ENCODE measurements around the gene TKT.
A peak's percentile ranks its signal among the peaks of the same experiment; 100 is the strongest.
"Not testable (repeated sequence)": the region's sequence is repeated elsewhere in the genome, so short reads cannot be mapped to it uniquely, and the experiment has no call there.

Gene TKT, protein sequence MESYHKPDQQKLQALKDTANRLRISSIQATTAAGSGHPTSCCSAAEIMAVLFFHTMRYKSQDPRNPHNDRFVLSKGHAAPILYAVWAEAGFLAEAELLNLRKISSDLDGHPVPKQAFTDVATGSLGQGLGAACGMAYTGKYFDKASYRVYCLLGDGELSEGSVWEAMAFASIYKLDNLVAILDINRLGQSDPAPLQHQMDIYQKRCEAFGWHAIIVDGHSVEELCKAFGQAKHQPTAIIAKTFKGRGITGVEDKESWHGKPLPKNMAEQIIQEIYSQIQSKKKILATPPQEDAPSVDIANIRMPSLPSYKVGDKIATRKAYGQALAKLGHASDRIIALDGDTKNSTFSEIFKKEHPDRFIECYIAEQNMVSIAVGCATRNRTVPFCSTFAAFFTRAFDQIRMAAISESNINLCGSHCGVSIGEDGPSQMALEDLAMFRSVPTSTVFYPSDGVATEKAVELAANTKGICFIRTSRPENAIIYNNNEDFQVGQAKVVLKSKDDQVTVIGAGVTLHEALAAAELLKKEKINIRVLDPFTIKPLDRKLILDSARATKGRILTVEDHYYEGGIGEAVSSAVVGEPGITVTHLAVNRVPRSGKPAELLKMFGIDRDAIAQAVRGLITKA

DNA sequence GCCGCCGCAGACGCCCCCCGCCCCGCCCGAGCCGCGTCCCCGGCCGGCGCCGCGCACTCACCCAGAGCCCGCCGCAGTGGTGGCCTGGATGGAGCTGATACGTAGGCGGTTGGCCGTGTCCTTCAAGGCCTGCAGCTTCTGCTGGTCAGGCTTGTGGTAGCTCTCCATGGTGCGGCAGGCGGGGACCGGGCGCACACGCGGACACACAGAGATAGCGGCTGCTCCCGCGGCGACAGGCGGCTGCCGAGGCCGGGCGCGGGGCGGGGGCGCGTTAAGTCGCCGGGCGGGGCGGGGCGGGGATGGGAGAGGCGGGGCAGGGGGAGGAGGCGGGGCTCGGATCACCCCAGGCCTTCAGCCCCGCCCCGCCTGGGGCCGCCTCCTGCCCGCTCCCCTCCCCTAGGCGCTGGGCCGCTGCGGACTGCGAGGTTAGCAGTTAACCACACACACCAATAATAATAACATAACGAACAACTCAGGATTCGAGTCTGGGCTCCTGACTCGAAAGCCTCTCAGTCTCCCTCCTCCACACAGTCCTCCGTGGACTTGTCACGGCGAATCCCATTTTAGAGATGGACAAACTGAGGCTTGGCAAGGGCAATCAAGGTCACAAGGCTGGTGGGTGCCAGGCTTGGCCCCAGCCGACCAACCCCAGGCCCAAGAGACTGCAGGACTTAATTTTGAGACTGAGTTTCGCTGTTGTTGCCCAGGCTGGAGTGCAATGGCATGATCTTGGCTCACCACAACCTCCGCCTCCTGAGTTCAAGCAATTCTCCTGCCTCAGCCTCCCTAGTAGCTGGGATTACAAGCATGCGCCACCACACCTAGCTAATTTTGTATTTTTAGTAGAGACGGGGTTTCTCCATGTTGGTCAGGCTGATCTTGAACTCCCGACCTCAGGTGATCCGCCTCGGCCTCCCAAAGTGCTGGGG, at the start of gene TKT:
TSS of gene TKT (minus strand) at position 248 of the 929 bp plus-strand sequence. CDS start at position 168, 80 bp downstream.
- DNase-seq: peak; percentile 89

DNA sequence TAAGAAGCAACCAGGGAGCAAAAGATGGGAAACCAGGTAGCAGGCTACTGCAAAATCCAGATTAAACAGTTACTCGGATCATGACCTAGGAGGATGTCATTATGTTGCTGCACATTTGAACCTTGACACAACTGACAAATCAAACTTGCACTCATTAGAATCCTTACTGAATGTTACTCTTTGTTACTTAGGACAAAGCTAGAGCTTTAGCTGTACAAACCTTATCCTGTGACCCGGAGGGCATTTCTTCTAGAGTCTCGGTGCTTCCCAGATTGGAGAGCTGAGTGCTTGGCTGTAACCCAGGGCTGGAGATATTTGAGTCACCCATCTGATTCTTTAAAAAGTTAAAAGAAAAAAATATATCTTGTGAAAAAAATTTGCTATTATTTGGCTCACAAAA, 48.1 kb upstream of the TKT start:
- DNase-seq: no peak

DNA sequence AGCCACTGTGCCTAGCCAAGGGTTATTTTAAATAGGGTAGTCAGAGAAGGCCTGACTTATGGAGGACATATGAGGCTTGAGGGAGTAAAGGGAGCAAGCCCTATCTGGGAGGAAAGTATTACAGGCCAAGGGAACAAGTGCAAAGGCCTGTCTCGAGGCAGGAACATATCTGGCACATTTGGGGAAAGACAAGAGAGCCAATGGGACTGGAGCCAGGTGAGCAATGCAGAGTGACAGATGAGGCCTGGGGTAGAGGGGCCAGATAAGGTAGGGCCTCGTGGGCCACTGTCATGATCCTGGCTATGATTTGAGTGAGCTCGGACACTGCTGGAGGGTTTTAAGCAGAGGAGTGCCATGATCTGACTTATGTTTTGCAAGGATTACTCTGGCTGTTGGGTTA, 47.7 kb upstream of the TKT start:
- no peak for DNase-seq

DNA sequence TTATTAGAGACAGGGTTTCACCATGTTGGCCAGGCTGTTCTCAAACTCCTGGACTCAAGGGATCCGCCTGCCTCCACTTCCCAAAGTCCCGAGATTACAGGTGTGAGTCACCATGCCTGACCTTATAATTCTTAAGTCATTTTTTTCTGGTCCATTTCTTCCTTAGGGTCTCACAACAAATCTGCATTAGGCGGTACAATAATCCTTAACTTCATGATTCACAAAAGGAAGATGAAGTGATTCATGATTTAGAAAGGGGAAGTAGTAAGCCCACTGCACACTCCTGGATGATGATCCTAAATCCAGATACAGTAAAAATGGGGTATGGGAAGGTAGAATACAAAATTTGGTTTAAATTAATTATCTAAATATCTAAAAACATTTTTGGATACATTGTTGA, 45.0 kb upstream of the TKT start:
- no peak for DNase-seq

DNA sequence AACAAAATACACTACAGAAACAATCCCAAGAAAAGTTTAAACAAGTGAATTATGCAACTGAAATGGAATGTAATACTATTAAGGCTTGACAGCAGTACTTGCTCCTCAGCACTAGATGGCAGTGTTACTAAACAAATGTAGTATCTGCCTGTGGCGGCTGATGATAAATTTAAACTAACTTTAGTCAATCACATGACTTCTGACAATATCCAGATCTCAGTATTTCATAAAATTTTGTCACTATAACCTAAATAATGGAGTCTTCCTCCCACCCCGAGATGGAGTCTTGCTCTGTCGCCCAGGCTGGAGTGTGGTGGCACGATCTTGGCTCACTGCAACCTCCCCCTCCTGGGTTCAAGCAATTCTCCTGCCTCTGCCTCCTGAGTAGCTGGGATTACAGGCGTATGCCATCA, 43.8 kb upstream of the TKT start:
- DNase-seq: not testable (repeated sequence)

DNA sequence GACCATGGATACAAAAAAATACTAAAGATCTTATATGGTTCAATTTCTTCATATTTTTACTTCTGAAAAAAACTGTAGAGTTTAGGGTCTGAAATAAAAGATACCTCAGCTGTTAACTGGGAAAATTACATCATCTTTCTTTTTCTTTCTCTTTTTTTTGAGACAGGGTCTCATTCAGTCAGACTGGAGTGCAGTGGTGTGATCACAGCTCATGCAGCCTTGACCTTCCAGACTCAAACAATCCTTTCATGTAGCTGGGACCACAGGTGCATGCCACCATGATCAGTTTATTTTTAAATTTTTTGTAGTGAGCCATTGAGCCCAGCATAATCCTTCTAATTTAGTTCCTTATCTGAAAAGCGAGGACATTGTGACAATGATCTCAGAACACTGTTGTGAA, 39.6 kb upstream of the TKT start:
- DNase-seq: no peak

DNA sequence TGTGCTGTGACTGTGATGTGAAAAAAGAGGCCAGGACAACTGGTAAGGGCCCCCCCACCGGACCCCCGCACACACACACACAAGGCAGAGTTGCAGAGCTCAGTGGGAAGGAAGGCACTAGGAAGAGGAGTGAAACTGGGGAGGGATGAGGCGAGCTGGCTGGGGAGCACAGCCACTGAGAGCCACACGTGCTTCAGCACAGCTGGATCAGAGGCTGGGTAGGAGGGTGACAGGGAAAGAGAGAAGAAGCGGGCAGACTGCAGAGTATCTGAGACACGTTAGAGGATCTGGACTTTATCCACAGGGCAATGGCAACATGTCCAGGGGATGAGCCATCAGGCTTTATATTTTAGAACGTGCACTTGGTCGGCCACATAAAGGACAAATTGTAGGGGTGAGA, 38.0 kb upstream of the TKT start:
- no peak for DNase-seq

DNA sequence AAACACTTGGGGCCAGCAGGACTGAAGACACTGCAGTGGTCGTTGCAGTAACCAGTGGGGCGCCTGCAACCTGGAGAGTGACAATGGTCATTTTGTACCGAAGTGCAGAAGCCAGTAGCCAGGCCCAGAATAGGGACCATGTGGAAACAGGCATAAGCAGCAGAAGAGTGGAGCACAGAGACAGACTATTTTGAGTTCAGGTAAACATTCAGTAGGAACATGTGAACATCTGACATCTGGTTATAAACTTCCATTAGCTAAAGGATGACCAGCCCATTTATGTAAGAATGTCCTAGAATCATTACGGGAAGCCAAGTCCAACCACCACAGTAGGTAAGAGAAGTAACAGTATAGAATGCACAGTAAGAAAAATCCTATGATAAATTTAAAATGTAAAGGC, 32.4 kb upstream of the TKT start:
- no peak for DNase-seq

DNA sequence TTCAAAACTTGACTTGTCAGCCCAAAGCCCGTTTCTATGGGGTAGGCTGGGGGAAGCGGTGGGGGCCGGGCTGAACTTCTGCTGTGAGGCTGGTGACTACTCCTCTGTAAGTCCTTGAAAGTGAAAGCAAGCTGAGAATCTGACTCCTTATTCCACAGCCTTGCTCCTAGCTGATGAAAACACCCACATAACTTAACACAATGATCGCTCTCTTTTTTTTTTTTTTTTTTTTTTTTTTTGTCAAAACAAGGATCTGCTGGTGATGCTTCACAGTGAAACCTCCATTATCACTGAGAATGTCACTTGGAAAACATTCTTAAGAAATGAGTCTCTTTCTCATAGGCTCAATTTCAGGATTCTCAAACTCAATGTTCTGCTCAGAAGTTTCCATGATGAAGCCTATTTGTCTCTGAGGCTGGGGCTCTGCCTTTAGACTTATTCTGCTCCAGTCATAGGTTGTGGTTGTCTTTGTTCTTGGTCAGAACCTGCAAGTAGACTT, 31.4 kb upstream of the TKT start:
- DNase-seq: no peak

- no peak for DNase-seq
Observed at GRCh38 chr3:53286727-53287126, 30.9 kb upstream of the TKT start.

DNA sequence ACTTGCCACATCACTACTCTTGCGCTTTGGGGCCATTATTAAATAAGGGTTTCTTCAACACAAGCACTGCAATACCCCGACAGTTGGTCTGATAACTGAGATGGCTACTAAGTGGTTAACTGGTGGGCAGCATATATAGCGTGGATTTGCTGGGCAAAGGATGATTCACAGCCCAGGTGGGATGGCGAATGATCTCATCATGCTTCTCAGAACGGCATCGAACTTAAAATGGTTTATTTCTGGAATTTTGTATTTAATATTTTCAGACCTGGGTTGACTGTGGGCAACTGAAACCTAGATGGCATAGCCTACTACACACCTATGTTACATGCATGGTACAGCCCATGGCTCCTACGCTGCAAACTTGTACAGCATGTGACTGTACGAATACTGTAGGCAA, 26.8 kb upstream of the TKT start:
- no peak for DNase-seq

DNA sequence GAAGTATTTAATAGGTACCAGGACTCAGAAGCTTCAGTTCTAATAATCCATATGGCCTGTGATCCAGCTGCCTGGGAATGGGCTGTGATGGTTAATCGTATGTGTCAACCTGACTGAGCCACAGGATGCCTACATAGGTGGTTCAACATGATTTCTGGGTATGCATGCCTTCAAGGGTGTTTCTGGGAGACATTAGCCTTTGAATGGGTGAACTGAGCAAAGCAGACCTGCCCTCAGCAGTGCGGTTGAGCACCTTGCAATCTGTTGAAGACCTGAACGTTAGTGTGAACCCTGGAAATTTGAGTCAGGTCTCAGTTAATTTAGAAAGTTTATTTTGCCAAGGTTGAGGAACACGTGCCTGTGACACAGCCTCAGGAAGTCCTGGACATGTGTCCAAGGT, 22.8 kb upstream of the TKT start:
- no peak for DNase-seq

- DNase-seq: no peak
Observed at GRCh38 chr3:53274938-53275605, 19.2 kb upstream of the TKT start.

DNA sequence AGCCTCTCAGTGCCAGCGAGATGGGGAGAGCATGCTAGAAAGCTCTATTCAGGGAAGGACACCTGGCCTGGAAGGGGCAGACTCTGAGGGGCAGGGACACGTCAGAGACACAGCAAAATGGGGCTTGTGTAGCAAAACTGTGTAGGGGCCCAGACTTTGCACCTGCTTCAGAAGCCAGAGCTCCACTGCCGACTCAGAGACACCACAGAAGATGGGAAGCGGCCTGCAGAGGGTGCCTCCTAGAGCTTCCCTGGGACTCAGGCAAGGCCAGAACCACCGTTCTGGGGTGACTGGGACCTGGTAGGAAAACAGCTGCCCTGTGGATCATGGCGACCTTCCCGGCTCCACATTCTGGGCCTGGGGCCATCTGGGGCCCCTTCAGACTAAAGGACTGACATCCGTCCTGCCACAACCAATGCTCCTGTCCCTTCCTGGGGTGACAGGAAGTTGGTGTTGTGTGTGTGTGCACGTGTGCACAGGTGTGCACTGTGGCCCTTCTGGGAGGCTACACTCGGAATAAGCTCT, 17.4 kb upstream of the TKT start:
- no peak for DNase-seq

GRCh38 chr3:53269888-53270880, 14.4 kb upstream of the TKT start:
- no peak for DNase-seq

DNA sequence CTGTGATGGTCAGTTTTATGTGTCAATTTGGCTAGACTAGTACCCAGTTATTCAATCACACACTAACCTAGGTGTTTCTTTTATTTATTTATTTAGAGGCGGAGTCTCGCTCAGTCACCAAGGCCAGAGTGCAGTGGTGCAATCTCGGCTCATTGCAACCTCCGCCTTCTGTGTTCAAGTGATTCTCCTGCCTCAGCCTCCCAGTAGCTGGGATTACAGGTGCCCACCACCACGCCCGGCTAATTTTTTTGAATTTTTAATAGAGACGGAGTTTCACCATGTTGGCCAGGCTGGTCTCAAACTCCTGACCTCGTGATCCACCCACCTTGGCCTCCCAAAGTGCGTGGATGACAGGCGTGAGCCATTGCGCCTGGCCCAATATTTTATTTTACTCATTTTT, 13.4 kb upstream of the TKT start:
- DNase-seq: not testable (repeated sequence)

- no peak for DNase-seq
Observed at GRCh38 chr3:53267766-53268165, 11.9 kb upstream of the TKT start.

- DNase-seq: no peak
Observed at GRCh38 chr3:53264718-53265117, 8.9 kb upstream of the TKT start.

GRCh38 chr3:53263907-53264306, 8.1 kb upstream of the TKT start:
- no peak for DNase-seq

DNA sequence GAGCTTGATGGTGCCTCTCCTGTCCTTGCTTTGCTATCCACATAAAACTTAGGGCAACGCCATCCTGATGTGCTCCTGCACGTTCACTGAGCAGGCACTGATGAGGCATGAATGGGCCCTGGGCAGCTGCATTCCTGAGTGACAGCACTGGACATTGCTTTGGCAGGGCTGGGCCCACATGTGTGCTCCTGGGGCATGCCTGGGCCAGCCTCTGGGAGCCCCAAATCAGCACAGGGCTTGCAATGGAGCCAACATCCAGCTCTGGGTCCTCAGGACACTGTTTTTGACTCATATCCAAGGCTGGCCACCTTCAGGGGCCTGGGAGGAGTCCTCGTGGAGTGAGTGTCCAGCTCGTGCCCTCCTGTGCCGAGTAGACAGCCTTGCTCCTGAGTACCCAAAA, 5.9 kb upstream of the TKT start:
- DNase-seq: no peak

DNA sequence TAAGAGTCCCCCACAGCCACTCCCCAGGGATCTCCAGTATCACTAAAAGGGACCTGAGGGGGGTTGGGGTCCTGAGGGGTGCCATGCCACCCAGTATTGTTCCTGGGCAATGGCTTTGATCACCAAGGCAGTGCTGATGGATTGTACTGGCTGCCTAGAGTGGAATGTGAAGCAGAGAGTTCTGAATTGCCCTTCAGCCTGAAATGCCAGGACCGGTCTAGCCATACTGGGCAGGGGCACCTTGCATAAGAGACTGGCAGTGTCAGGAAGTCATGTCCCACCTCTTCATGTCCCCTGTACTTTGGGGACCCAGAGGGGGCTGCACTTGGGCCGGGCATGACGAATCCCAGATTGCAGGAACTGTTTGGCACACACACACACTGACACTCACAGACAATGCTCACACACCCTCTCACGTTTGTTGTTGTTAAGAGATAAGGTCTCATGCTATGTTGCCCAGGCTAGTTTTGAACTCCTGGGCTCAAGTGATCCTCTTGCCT, 4.5 kb upstream of the TKT start:
- no peak for DNase-seq
